ENCODE data around the gene STAT4. TPM values are rescaled to one million over a fixed set of nuclear protein-coding genes. Genes with fewer than 3 reads are reported as not detected.

Gene STAT4
- total and polyA plus RNA-seq, 4 donors, result 2.5 to 11.5 (median 5.6) TPM

DNA sequence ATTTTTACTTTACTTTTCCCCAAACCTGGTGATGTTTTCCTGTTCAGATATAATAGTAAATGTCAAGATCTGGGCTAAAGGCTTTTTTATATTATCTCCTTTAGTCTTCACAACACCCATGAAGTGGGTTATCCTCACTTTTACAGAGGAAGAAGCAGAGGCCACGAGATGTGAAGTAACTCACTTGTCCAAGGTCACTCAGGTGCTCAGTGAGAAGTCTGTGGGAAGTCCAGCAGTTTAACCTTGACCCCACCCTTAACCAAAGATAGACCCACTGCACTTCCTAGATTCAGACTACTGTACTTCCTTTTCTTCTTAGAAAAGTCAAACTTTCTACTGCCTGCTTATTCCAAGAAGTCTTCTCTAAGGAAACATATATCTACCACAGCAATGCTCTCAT is 80.5 kb downstream of the STAT4 start:
- Histone ChIP-seq H3K4me1 (ENCODE audit: control insufficient read depth in 5 of 5, insufficient read depth in 5 of 5, low read length in 5 of 5) (no peaks in the 10 kb centered on the region), H3K27ac (ENCODE audit: low read depth in 1 of 2, low read length in 1 of 2) (no peak overlapping the region), H3K9ac (ENCODE audit: insufficient read depth in 1 of 2, low read length in 2 of 2) (no peak overlapping the region), H3K36me3 (ENCODE audit: control insufficient read depth in 4 of 4, insufficient read depth in 4 of 4, low read length in 4 of 4) (no peaks in the 10 kb centered on the region), H3K9me3 (ENCODE audit: control insufficient read depth in 4 of 4, insufficient read depth in 3 of 4, low read length in 3 of 4) (no peaks in the 10 kb centered on the region), H3K27me3 (ENCODE audit: control insufficient read depth in 3 of 3, insufficient read depth in 3 of 3, low read length in 2 of 3) (no peaks in the 10 kb centered on the region), H3K4me3 (no peak overlapping the region)
- ATAC-seq (ENCODE audit: insufficient read depth, low FRiP score), result no peak
- no peak for DNase-seq
- TF ChIP-seq CTCF (IDR thresholded peaks at IDR 0.05; ENCODE audit: control extremely low read depth, extremely low read depth), result no peak
- WGBS, 2 donors, result 23 to 60% methylated on average over 1 of the region's 1 CpG

GRCh38 chr2:191069606-191070005 is 81.2 kb downstream of the STAT4 start:
- no peaks in the 10 kb centered on the region for H3K9me3 ChIP-seq (ENCODE audit: control insufficient read depth in 4 of 4, insufficient read depth in 3 of 4, low read length in 3 of 4)
- no peak overlapping the region for H3K4me3 ChIP-seq

DNA sequence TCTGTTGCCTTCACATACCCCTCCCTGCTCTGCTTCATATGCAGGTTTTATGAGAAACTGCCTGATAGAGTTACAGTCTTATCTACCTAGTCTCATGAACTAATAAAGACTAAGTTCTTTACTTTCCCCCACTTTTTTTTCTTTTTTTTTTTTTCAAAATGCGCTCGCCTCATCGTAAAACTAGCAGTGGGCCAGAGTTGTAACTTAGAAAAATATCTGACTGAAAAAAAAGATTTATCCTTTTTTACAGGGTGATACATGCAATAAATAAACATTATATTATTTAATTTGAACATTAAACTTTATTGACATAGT is 83.9 kb downstream of the STAT4 start:
- no peak overlapping the region for H3K4me3 ChIP-seq
- TF ChIP-seq CTCF (IDR thresholded peaks at IDR 0.05; ENCODE audit: control extremely low read depth, extremely low read depth), result no peak
- WGBS, 2 donors, result 99 to 100% methylated on average over 3 of the region's 3 CpGs
- ATAC-seq (ENCODE audit: insufficient read depth, low FRiP score), result no peak
- no peaks in the 10 kb centered on the region for H3K4me1 ChIP-seq (ENCODE audit: control insufficient read depth in 5 of 5, insufficient read depth in 5 of 5, low read length in 5 of 5)
- no peaks in the 10 kb centered on the region for H3K27me3 ChIP-seq (ENCODE audit: control insufficient read depth in 3 of 3, insufficient read depth in 3 of 3, low read length in 2 of 3)
- no peak for DNase-seq
- no peak overlapping the region for H3K9ac ChIP-seq (ENCODE audit: insufficient read depth in 1 of 2, low read length in 2 of 2)
- no peaks in the 10 kb centered on the region for H3K9me3 ChIP-seq (ENCODE audit: control insufficient read depth in 4 of 4, insufficient read depth in 3 of 4, low read length in 3 of 4)
- no peak overlapping the region for H3K27ac ChIP-seq (ENCODE audit: low read depth in 1 of 2, low read length in 1 of 2)
- H3K36me3 ChIP-seq (ENCODE audit: control insufficient read depth in 4 of 4, insufficient read depth in 4 of 4, low read length in 4 of 4), result peaks cover 0 to 1% (median 0%) of the 10 kb centered on the region in 4 donors

More at GRCh38 chr2:191069606-191070005, 81.2 kb downstream of the STAT4 start:
- Histone ChIP-seq H3K9ac (ENCODE audit: insufficient read depth in 1 of 2, low read length in 2 of 2) (no peak overlapping the region), H3K27me3 (ENCODE audit: control insufficient read depth in 3 of 3, insufficient read depth in 3 of 3, low read length in 2 of 3) (no peaks in the 10 kb centered on the region), H3K36me3 (ENCODE audit: control insufficient read depth in 4 of 4, insufficient read depth in 4 of 4, low read length in 4 of 4) (no peaks in the 10 kb centered on the region), H3K27ac (ENCODE audit: low read depth in 1 of 2, low read length in 1 of 2) (no peak overlapping the region), H3K4me1 (ENCODE audit: control insufficient read depth in 5 of 5, insufficient read depth in 5 of 5, low read length in 5 of 5) (no peaks in the 10 kb centered on the region)
- ATAC-seq (ENCODE audit: insufficient read depth, low FRiP score) (no peak), DNase-seq (no peak)
- no peak for TF ChIP-seq CTCF (IDR thresholded peaks at IDR 0.05; ENCODE audit: control extremely low read depth, extremely low read depth)
- WGBS, 2 donors, result 94 to 97% methylated on average over 3 of the region's 3 CpGs

GRCh38 chr2:191066197-191066918 is 84.4 kb downstream of the STAT4 start:
- Histone ChIP-seq H3K9me3 (ENCODE audit: control insufficient read depth in 4 of 4, insufficient read depth in 3 of 4, low read length in 3 of 4) (no peaks in the 10 kb centered on the region), H3K27ac (ENCODE audit: low read depth in 1 of 2, low read length in 1 of 2) (no peak overlapping the region), H3K4me3 (no peak overlapping the region), H3K27me3 (ENCODE audit: control insufficient read depth in 3 of 3, insufficient read depth in 3 of 3, low read length in 2 of 3) (no peaks in the 10 kb centered on the region), H3K36me3 (ENCODE audit: control insufficient read depth in 4 of 4, insufficient read depth in 4 of 4, low read length in 4 of 4) (peaks cover 0 to 1% (median 0%) of the 10 kb centered on the region in 4 donors), H3K4me1 (ENCODE audit: control insufficient read depth in 5 of 5, insufficient read depth in 5 of 5, low read length in 5 of 5) (no peaks in the 10 kb centered on the region), H3K9ac (ENCODE audit: insufficient read depth in 1 of 2, low read length in 2 of 2) (no peak overlapping the region)
- TF ChIP-seq CTCF (IDR thresholded peaks at IDR 0.05; ENCODE audit: control extremely low read depth, extremely low read depth), result no peak
- no peak for DNase-seq
- 12 to 36% methylated on average over 4 of the region's 4 CpGs for WGBS, 2 donors
- no peak for ATAC-seq (ENCODE audit: insufficient read depth, low FRiP score)
